Activated CD4-positive, alpha-beta T cell treated with anti-CD3 and anti-CD28 coated beads, Interleukin-2, Interleukin-4, amounts not matched to agents 100 ng/mL and 50 ng/mL, durations not matched to agents 16 hours and 8 hours (primary cell): Measurements from ENCODE around the gene LTO1.

Experiments used
- DNase-seq: peaks from one replicate; pipeline ENCODE4 v3.0.0-alpha.2; 2020; ENCODE audit warnings: low spot score

LTO1 gene

DNA sequence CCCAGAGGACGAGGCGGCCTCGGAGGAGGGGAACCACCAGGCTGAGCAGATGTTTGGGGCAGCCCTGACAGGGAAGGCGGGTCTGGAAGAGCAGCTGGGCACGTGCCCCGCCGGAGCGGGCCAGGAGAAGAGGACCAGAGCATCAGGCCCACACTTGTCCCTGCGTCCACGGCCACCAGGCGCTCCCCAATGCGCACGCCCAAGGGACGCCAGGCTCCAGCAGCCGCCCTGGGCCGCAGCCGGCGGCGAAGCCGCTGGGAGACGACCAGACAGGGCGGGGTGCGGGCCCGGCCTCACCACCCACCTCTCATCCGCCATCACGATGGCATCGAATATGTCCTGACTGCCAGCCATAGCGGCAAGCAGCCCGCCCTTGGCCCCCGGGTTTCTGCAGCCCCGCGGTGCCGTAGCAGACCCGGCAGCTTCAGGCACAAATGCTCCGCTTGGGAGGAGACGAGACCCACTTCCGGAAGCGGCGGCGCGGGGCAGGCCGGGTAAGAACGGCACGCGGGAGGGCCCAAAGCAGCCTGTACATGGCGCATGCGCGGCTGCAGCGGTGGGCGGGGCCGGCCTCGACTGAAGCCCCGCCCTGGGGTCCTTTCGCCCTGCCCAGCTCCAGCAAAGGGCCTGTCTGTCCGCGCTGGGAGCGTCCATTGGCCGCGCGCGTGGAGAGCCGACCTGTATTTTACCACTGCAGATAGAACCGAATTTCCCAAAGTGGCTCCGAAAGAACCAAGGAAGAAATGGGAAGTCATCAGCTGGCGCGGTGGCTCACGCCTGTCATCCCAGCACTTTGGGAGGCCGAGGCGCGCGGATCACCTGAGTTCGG lies at the start of gene LTO1:
TSS of gene LTO1 (minus strand) at position 468 of the 829 bp plus-strand sequence. CDS start at position 354, 114 bp downstream.
- DNase-seq: peak; percentile 95

DNA sequence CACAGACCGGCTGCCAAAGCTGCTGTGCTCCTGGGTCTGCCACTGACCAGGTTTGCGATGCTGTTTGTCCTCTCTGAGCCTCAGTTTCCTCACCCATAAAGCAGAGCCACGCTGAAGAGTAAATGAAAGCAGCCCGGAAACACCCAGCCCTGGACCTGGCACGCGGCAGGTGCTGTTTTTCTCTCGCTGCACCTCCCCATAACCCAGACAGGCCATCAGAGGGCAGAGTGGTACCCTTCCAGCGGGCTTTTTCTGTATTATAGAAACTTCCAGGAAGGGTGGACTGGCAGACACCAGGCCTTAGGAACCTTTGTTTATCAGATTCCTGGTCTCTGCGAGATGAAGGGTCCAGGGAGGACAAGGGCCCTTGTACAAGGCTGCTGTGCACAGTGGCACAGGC lies 46.6 kb upstream of the LTO1 start:
- no peak for DNase-seq

- no peak for DNase-seq
Observed at GRCh38 chr11:69721106-69721505, 46.0 kb upstream of the LTO1 start.

DNA sequence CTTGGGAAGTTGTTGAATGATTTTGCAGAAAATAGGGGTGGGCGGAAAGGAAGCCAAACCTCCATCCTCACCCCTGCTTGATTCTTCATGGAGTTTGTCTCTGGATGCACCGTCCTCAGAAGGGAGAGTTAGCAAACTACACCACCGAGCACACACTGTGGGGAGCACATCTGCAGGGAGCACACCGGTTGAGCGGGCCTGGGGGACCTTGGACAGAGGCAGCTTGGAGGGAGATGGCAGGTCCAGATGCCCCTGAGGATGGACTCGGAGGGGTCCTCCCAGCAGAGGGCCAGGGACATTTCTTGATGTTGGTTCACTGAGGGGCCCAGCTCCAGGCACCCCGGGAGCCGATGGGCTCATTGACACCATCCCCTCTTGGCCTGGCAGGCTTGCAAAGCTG lies 43.8 kb upstream of the LTO1 start:
- DNase-seq: no peak

- DNase-seq: no peak
Observed at GRCh38 chr11:69718147-69718546, 43.0 kb upstream of the LTO1 start.

GRCh38 chr11:69716891-69717747 lies 42.0 kb upstream of the LTO1 start:
- no peak for DNase-seq

DNA sequence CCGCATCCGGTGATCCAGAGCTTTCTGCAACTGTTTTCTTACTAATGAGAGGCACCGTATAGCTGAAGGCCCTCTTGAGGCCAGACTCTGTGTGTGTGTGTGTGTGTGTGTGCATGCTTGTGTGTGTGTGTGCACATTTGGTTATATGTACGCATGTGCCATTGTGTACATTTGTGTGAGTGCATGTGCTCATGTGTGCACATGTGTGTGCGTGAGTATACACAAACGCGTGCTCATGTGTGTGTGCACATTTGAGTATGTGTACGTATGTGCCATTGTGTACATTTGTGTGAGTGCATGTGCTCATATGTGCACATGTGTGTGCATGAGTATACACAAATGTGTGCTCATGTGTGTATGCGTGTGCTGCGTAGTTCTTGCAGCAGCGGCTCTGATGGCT lies 40.9 kb upstream of the LTO1 start:
- DNase-seq: no peak

GRCh38 chr11:69715446-69715845 lies 40.3 kb upstream of the LTO1 start:
- DNase-seq: no peak

GRCh38 chr11:69711822-69712801 lies 37.0 kb upstream of the LTO1 start:
- no peak for DNase-seq

DNA sequence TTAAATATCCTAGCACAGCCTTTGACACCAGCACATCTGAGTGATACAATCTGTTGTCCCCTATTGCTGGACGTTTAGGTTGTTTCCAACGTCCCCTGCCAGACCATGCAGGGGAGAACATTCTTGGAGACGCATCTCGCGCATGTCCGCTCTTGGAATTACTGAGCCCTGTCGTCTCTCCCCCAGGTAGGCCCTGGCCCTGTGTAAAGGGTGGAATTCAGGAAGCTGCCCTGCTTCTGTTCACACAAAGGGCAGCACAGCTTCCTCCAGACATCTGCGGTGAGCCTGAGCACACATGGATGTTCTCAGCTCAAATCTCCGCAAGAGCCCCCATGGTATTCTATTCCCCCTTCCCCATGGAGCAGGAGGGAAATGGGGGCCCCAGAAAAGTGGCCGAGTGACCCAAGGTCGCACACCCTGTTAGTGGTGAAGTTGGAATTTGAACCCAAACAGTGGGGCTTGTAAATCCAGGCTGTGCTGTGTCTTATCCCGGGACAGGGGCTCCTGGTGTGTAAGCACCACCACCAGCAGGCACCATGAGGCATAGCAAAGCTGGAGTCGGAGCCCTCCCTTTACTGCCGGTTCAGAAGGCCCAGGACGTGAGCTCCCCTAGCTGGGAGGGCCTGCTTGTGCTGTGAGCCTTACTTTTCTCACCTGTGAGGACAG lies 33.7 kb upstream of the LTO1 start:
- DNase-seq: no peak

DNA sequence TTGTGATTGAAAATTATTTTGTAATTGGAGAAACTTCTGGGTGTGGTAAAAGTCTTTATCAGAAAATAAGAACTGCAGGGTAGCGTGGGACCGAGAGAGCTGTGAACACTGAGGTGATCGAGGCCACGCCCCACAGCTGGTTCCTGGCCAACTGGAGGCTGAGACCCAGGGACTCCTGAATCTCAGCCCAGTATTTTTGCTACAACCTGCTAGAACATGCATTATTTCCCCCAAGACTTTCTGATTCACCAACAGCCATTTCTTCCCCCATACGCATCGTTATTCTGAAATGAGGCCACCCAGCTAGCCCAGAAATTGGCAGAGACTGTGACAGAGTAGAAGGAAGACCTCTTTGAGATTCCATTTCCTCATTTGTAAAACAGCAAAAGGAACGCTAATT lies 32.0 kb upstream of the LTO1 start:
- no peak for DNase-seq

DNA sequence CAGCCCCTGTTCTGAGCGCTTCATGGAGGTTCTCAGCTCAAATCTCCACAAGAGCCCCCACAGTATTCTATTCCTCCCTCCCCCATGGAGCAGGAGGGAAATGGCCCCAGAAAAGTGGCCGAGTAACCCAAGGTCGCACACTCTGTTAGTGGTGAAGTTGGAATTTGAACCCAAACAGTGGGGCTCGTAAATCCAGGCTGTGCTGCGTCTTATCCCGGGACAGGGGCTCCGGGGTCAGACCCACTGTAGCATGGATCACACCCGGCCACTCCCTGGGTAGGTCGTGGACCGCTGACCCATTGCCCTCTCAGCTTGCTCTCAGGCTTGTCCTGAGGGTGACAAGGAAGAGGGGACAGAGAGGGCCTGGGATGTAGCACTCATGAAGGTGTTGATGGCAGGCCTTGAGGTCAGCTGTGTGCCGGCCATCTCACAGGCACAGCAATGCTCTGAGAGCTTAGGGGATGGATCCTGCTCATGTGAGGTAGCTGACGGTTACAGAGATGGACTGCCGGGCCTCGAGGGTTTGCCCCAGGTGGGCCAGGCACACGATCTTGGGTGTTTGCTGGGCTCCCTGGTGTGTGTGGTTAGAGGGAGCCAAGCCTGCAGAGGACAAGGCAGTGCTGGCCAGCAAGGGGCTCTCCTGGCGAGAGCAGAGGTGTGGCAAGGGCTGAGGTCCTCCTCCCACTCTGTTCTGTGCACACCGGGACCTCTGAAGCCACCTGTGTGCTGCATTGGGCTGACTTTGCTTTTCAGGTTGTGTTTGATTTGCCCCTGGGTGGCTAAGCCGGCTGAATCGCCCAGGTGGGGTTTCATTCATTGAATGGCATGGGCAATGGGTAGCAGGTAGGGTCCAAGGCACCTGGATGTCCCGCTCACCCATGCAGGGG lies 31.0 kb upstream of the LTO1 start:
- no peak for DNase-seq

GRCh38 chr11:69705351-69705811 lies 30.2 kb upstream of the LTO1 start:
- no peak for DNase-seq

DNA sequence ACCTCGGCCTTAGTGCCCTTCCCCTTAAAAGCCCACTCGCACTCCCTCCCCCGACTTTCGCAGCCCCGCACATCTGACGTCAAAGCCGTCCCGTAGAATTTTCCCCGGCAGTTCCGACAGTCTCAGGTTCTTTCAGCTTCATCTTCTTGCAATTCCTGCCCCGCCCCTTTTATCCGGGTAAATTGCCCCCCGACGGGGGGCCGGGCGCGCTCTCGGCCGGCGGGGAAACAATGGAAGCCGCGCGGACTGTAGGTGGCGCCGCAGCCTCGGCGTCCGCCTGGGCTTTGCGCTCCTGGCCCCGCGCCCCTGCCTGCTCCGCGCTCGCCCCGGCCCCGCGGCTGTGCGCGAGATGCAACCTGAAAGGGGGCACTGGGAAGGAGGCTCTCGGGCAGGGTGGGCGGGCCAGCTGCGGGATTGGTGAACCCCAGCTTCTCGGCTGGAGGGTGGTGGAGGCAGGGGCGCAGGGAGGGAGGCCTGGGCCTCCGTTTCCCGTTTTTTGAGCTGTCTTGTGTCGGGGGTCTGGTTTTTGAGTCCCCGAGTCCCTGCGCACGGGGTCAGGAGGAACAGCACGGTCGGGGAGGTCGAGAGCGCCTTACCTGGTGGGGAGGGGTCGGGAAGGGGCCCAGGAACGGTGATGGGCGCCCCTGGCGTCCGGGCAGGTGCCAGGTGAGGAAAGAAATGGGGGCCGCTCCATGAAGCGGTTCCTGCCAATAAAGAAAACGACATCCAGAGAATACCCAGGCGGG lies 29.5 kb upstream of the LTO1 start:
- no peak for DNase-seq

- DNase-seq: no peak
Observed at GRCh38 chr11:69703768-69704507, 28.8 kb upstream of the LTO1 start, which contains the start of gene FGF19. FGF19 (minus strand) TSS chr11:69704022; CDS start chr11:69703876, 146 bp downstream.

- DNase-seq: no peak
Observed at GRCh38 chr11:69703453-69703767, 28.3 kb upstream of the LTO1 start.

DNA sequence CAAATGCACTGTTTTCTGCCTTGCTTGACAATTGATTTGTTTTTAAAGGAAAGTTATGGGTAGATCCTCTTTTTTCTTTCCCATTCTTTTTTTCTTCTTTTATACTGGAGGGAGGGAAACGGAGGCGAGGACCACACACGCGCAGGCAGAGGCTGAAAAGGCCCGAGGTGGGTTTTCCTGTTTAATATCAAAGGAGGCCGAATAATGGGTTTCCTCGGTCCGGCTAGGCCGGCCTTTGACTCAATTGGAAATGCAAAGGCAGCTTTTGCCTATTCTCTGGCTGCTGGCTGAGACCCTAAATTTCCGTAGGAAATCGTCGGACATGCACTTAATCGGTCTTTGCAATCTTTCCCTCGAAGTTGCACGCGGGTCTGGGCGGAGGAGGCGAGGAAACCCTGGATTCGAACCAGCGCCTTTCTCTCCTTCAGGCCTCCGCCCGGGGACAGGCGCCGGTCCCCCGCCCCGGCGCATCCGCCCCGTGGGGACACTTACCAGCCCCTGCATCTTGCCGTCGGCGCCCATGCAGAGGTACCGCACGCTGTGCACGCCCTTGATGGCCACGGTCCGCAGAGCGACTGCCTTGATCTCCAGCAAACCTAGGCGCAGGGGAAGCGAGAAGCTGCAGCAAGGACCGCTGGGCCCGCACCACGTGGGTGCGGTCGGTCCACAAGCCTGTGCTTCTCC lies 27.8 kb upstream of the LTO1 start:
- DNase-seq: no peak

DNA sequence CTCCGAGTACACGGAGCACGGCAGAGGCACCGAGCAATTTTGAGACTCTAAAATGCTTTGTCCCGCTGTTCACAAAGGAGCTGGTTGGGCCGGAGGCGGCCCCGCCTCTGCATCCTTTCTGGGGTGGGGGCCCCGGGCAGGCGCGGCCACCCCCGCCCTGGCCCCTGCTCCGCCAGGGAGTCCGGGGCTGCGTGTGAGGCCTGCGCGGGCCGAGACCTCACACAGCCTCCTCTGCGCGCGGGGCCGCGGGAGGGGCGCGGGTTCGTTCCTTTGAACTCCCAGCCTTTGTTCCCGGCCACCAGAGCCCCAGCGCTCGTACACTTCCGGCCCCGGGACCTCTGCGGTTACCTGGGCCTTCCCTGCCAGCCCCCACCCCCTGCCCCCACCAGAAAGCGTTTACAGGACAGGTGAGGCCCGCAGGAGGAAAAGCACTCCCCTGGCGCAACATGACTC lies 27.1 kb upstream of the LTO1 start:
- DNase-seq: no peak
